VCaP (cell line): ENCODE results near the gene SPATA12.
A peak's percentile ranks its signal among the peaks of the same experiment; 100 is the strongest.

ENCODE experiments used
- H3K27ac ChIP-seq: fragments of 450-650 bp; 2 replicates; pipeline ENCODE4 v1.5.1; 2017
- TF ChIP-seq, protein P1 (sequence below): fragments of 450-650 bp; conservative IDR thresholded peaks from 2 replicates; pipeline ENCODE4 v1.5.1; 2017; ENCODE audit warnings: mild to moderate bottlenecking, moderate library complexity

The SPATA12 gene

DNA sequence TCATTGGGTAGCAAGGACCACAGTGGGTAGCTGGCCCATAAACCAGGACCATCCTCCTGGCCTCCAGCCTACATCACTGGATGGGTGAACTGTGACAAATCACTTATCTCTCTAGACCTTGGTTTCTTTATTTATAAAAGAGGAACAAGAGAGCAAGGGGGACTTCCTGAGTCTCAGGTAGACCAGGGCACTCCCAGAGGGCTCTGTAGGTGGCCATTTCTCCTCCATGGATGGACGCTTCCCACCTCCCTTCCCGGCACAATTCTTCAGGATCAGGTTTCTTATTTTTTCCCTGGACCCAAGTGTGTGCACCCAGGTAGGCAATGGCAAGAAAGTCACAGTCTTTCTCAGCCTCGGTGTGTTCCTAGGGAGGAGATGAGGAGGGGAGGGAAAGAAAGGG, 41.4 kb upstream of the SPATA12 start:
- no peak overlapping the region for H3K27ac ChIP-seq
- TF ChIP-seq, protein P1, sequence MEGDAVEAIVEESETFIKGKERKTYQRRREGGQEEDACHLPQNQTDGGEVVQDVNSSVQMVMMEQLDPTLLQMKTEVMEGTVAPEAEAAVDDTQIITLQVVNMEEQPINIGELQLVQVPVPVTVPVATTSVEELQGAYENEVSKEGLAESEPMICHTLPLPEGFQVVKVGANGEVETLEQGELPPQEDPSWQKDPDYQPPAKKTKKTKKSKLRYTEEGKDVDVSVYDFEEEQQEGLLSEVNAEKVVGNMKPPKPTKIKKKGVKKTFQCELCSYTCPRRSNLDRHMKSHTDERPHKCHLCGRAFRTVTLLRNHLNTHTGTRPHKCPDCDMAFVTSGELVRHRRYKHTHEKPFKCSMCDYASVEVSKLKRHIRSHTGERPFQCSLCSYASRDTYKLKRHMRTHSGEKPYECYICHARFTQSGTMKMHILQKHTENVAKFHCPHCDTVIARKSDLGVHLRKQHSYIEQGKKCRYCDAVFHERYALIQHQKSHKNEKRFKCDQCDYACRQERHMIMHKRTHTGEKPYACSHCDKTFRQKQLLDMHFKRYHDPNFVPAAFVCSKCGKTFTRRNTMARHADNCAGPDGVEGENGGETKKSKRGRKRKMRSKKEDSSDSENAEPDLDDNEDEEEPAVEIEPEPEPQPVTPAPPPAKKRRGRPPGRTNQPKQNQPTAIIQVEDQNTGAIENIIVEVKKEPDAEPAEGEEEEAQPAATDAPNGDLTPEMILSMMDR, result no peak

DNA sequence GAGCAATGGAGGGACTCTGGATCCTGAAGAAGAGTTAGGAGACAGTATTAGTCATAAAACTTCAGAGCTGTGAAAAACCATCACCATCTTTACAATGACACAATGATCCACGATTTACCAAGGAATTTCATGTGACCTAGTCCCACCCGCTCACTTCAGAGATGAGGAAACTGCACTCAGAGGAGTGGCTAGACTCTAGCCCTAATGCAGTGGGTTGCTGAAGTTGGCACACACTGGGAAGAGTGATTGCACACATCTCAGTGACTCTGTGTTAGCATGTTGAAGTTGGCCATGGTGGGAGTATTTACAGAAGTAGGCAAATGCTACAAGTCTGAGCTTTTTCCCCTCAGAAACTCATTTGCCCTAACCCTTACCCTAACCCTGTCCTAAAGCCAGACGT, 35.2 kb upstream of the SPATA12 start:
- TF ChIP-seq, protein P1, result no peak

DNA sequence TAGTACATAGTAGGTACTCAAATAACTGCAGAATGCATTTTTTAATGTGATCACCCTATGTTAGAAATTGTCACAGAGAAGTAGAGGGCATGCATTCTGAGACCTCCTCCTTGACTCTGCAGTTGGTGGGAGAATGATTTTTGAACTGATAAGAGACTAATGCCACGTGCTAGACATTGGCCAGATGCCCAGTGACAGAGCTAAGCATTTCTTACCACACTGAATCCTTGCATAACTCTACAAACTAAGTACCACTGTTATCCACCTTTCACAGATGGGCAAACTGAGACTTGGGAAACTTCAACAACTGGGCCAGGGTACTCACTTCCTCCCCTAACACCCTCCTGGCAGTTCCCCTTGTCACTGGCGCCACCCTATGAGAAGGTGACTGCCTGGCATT, 33.5 kb upstream of the SPATA12 start:
- peak overlapping the region; percentile 23; the same call in 1 of the 2 replicates for H3K27ac ChIP-seq
- TF ChIP-seq, protein P1, result no peak

More for the DNA sequence above, 35.2 kb upstream of the SPATA12 start:
- H3K27ac ChIP-seq, result no peak overlapping the region

DNA sequence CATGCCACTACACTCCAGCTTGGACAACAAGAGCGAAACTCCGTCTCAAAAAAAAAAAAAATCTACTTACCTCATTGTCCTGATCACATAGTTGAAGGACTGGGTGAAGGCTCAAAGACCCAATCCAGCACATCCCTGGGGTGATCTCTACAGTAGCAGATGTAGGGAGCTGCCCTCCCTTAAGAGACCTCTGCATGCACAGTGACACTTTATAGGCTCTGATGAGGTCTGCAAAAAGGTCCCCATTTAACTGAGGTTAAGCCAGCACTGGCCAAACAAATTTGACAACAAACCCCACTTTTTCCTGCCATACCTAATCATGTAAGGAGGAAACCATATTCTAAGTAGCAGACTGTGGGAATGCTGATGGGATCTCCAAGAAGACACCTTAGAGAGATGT, 31.1 kb upstream of the SPATA12 start:
- TF ChIP-seq, protein P1, result no peak
- peak overlapping the region; percentile 95 for H3K27ac ChIP-seq

DNA sequence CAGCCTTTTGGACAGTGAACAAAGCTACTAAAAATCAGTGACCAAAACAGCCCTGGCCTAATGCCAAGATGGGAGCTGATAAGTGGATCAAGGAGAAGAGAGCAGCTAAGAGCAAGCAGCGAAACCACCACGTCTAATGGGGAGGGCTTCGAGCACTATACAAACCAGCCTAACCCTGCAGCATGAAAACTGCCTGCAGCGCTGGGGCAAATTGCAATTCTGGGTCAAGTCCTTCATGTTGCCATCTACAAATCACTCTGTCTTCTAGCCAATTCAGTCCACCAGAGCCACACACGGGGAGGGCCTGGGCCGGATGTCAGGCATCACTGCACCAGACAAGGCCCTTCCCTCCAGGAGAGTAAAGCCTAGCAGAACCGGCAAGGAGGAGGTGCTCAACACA, 30.5 kb upstream of the SPATA12 start:
- TF ChIP-seq, protein P1, result no peak
- peak overlapping the region; percentile 95 for H3K27ac ChIP-seq

DNA sequence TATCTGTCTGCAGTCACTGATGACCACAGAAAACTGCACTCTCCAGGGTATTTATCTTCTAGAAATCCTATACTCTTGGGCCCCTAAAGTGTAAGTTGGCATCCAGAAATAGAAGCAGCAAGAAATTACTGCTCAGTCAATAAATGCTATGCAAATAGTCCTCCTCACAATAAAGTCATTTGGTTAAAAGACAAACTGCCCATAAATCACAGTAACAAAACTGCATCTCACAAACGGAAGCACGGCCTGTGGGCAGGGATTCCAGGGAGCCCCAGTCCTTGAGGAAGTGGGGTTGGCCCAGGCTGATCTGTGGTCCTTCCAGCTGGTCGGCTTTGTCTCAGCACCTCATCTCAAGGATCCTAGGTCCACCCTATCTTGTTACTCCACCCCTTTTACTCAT, 29.7 kb upstream of the SPATA12 start:
- H3K27ac ChIP-seq, result peak overlapping the region; percentile 95
- TF ChIP-seq, protein P1, result no peak

DNA sequence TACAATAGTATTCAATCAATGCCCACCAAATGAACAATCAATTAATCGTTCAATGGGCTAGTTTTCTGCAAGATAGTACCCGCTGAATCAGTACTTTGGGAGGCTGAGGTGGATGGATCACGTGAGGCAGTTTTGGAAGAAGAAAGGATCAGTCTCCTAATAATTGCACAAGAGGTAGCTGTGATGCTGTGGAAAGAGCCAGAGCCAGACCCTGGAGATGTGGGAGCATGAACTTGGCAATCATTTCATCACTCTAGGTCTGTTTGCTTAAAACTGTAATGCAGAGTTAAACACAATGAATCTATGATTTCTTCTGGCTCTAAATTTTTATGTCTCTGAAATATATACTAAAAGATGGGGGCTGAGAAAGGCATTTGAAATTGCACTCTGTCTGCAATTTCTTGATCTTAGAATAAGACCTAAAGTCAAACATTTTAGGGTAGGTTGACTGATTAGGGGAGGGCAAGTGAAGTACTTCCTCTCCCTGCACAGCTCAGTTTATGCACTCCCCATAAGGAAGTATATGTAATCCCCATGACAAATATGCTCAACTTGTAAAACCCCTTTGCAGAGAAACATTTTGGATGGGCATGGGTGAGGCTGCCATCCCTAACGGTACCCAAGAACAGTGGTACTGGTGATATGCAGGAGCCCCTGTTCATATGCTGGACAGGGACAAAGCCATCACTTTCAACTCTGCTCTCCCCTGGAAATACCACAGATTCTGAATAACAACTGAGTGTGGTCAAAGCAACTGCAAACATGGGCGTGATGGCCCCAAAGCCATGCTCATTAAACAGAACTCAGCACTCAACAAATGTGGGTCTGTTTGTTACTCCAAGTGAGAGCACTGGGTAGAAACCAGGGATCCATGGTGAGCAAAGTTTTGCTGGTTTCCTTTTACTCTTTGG, 28.6 kb upstream of the SPATA12 start:
- H3K27ac ChIP-seq, result peak overlapping the region; percentile 95
- TF ChIP-seq, protein P1, result no peak
